ENCODE results near the gene PLCB4. TPM values are rescaled to one million over a fixed set of nuclear protein-coding genes. Genes with fewer than 3 reads are reported as not detected.
A peak's percentile ranks its signal among the peaks of the same experiment; 100 is the strongest.

The PLCB4 gene
- total RNA-seq, 1 donor from 2014 or later: 6.6 TPM

DNA sequence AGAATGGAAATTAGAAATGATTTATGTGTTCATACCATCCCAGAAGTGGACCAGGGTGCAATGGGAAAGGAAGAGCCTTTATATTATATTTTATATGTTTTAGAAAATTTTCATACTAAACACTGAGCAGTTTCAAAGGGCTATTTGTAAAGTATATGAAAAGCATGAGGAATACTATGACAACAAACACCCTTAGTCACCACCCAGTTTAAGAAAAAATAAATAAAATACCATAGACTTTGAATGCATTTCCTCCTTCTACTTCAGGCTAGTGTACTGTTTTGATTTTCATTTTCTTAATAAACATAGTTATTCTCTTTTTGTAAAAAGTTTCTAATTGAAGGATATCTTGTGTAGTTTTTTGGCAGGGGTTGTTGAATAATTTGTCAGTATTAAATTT lies 191.1 kb downstream of the PLCB4 start:
- Histone ChIP-seq H3K27me3 (ENCODE audit: low read depth) (no peaks in the 10 kb centered on the region), H3K9me3 (no peaks in the 10 kb centered on the region), H3K27ac (no peak overlapping the region), H3K36me3 (no peaks in the 10 kb centered on the region), H3K4me3 (no peak overlapping the region), H3K4me1 (peaks cover 8% of the 10 kb centered on the region)
- no peak for DNase-seq
- TF ChIP-seq CTCF (IDR thresholded peaks at IDR 0.05): no peak
- no peak for ATAC-seq
- intact Hi-C loops (cut with DNase I): no loop called here

DNA sequence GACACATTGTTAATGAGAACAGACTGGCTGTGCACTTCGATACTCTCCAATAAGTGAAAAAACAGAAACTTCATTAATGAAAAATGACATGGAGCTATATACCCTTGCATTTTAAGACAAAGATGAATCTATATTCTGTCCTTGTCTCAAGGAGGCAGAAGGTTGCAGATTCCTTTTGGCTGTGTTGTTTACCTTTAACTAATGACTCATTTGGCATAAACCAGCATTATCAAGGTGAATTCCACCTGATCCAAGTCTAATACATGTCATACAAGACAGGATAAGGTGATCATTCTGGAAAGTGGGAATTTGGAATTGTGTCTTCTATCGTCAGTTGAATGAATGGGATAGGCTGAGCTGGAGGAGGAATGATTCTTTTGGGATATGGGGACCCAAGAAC lies 192.9 kb downstream of the PLCB4 start:
- H3K27ac ChIP-seq: no peak overlapping the region
- TF ChIP-seq CTCF (IDR thresholded peaks at IDR 0.05): no peak
- H3K36me3 ChIP-seq: no peaks in the 10 kb centered on the region
- no peaks in the 10 kb centered on the region for H3K9me3 ChIP-seq
- DNase-seq (no peak), ATAC-seq (no peak)
- intact Hi-C loops (cut with DNase I): no loop called here
- no peaks in the 10 kb centered on the region for H3K27me3 ChIP-seq (ENCODE audit: low read depth)
- no peak overlapping the region for H3K4me3 ChIP-seq
- peaks cover 8% of the 10 kb centered on the region for H3K4me1 ChIP-seq

GRCh38 chr20:9262653-9263194 lies 193.8 kb downstream of the PLCB4 start:
- Histone ChIP-seq H3K9me3 (no peaks in the 10 kb centered on the region), H3K27me3 (ENCODE audit: low read depth) (no peaks in the 10 kb centered on the region), H3K4me3 (peak overlapping the region; percentile 27), H3K27ac (peak overlapping the region; percentile 62), H3K4me1 (peaks cover 8% of the 10 kb centered on the region), H3K36me3 (no peaks in the 10 kb centered on the region)
- no peak for TF ChIP-seq CTCF (IDR thresholded peaks at IDR 0.05)
- DNase-seq (no peak), ATAC-seq (peak in 1 of 2 donors; percentile 19)
- intact Hi-C loops (cut with DNase I): no loop called here

DNA sequence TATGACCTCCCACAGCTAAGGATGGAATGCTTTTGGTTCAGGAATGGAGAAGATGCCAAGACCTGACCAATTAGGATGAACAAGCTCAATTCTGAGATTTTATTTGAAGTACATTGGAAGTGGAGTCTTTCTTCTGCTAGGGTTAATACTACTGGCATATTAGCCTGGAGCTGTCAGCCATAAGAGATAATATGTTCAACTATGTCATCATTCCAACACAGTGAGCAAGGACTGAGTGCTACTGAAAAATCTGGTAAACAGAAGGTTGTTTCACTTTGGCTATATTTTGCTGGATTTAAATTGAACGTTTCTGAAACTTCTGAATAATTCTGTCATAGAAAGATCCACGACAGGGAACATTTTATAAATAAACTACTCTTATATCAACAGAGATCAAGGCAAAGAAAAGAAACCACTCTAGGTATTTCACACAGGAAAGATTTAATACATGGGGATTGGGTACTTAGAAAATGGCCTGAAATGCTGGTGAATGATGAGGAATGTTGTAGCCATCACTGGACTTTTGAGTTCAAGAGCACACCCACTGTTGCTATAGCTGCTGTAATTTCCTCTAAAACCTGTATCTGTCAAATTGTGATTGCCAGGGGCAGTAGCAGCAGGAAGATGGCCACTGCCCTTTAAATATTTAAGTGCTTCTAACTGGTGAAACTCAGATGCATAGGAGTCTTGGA lies 200.5 kb downstream of the PLCB4 start:
- Histone ChIP-seq H3K27me3 (ENCODE audit: low read depth) (no peaks in the 10 kb centered on the region), H3K9me3 (no peaks in the 10 kb centered on the region), H3K4me1 (no peaks in the 10 kb centered on the region), H3K4me3 (no peak overlapping the region), H3K36me3 (no peaks in the 10 kb centered on the region), H3K27ac (no peak overlapping the region)
- TF ChIP-seq CTCF (IDR thresholded peaks at IDR 0.05): no peak
- intact Hi-C loops (cut with DNase I): no loop called here
- ATAC-seq (no peak), DNase-seq (no peak)

DNA sequence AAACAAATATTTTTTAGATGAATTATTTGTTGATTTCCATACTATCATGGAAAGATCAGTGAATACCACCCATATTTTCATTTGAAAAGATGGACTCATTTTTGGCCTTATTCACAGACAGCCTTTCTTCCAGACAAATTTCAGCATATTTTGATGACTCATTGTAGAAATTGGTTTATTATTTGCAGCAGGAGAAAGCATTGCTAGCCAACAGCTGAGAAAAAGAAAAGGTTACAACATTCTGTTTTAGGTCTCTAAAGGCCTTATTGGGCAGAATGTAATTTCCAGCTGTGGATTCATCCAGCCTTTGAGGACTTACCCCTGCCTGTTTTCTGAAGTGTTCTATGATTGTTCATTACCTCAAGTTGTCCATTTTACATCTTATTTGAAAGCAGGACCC lies 201.9 kb downstream of the PLCB4 start:
- Histone ChIP-seq H3K27ac (no peak overlapping the region), H3K4me1 (no peaks in the 10 kb centered on the region), H3K27me3 (ENCODE audit: low read depth) (no peaks in the 10 kb centered on the region), H3K36me3 (no peaks in the 10 kb centered on the region), H3K9me3 (no peaks in the 10 kb centered on the region), H3K4me3 (no peak overlapping the region)
- intact Hi-C loops (cut with DNase I): no loop called here
- DNase-seq (no peak), ATAC-seq (no peak)
- no peak for TF ChIP-seq CTCF (IDR thresholded peaks at IDR 0.05)

Data from lower lobe of right lung (tissue), 2 donors.